Activated CD8-positive, alpha-beta T cell treated with anti-CD3 and anti-CD28 coated beads, Interleukin-2, amount 10 ng/mL, durations not matched to agents 7 days and 5 days (primary cell): ENCODE measurements around the gene MRPS18A. TPM values are rescaled to one million over a fixed set of nuclear protein-coding genes. Genes with fewer than 3 reads are reported as not detected.
"Not testable (repeated sequence)": the region's sequence is repeated elsewhere in the genome, so short reads cannot be mapped to it uniquely, and the experiment has no call there.

Experiments used
- ATAC-seq: fragments of 150-1000 bp; cut with Tn5 transposase; one replicate; pipeline ENCODE4 v1.10.0; 2021; ENCODE audit warnings: moderate library complexity
- CTCF ChIA-PET: fragments of 350-600 bp; sonication (Branson Sonifier 250); formaldehyde crosslinking; loops from one replicate; lab custom pipeline; 2021; ENCODE audit warnings: antibody characterized with exemption; lab: Charles Lee
- POLR2A ChIA-PET: fragments of 350-600 bp; sonication (Branson Sonifier 250); formaldehyde crosslinking; loops from one replicate; lab custom pipeline; 2021; ENCODE audit warnings: antibody characterized with exemption; lab: Charles Lee
- DNase-seq: peaks from one replicate; pipeline ENCODE4 v3.0.0-alpha.2; 2020
- H3K27ac Mint-ChIP-seq: one replicate; pipeline ENCODE4 v1.8.0; 2021; ENCODE audit warnings: mild to moderate bottlenecking, mixed read lengths
- H3K27me3 Mint-ChIP-seq: one replicate; pipeline ENCODE4 v1.8.0; 2021; ENCODE audit warnings: low read depth, mixed read lengths
- H3K36me3 Mint-ChIP-seq: one replicate; pipeline ENCODE4 v1.8.0; 2021; ENCODE audit warnings: low read depth, mixed read lengths
- H3K4me1 Mint-ChIP-seq: one replicate; pipeline ENCODE4 v1.8.0; 2021; ENCODE audit warnings: low read depth, mixed read lengths
- H3K4me3 Mint-ChIP-seq: one replicate; pipeline ENCODE4 v1.8.0; 2021; ENCODE audit warnings: mild to moderate bottlenecking, mixed read lengths
- H3K9me3 Mint-ChIP-seq: one replicate; pipeline ENCODE4 v1.8.0; 2022; ENCODE audit warnings: mixed read lengths; ENCODE audit not compliant: insufficient read depth
- total RNA-seq, 2 experiments: library from RNA; stranded (reverse); gene quantifications; one replicate each; pipeline ENCODE4 v1.2.3, GENCODE V29; 2021

Gene MRPS18A
- total RNA-seq, 2 experiments from 2014 or later: 38.7 to 43.2 TPM

GRCh38 chr6:43645613-43645964 is 42.0 kb downstream of the MRPS18A start:
- POLR2A ChIA-PET: interaction anchor here (0.6 to 1.9 kb wide), 3 partner anchors 10 to 16 kb away, joined by 3 to 8 read pairs (median 4); partner anchors contain the start of genes GTPBP2 and MAD2L1BP
- no peaks in the 10 kb centered on the region for H3K27me3 Mint-ChIP-seq
- peaks cover 24% of the 10 kb centered on the region for H3K36me3 Mint-ChIP-seq
- no peaks in the 10 kb centered on the region for H3K9me3 Mint-ChIP-seq
- peak; percentile 9 for ATAC-seq
- no peak overlapping the region for H3K27ac Mint-ChIP-seq
- H3K4me1 Mint-ChIP-seq: peaks cover 18% of the 10 kb centered on the region
- H3K4me3 Mint-ChIP-seq: peak overlapping the region; percentile 60
- CTCF ChIA-PET: interaction anchor here (0.9 to 2.3 kb wide), 3 partner anchors 9 to 25 kb away, joined by 3 to 13 read pairs (median 5); no protein-coding TSS in a partner anchor
- DNase-seq: no peak

- Mint-ChIP-seq H3K36me3 (peaks cover 29% of the 10 kb centered on the region), H3K27me3 (no peaks in the 10 kb centered on the region), H3K4me3 (peak within 1 kb of the TSS; percentile 60), H3K27ac (no peak within 1 kb of the TSS), H3K9me3 (no peaks in the 10 kb centered on the region), H3K4me1 (peaks cover 23% of the 10 kb centered on the region)
- DNase-seq (peak; percentile 72), ATAC-seq (peak; percentile 88)
- CTCF ChIA-PET: interaction anchor here (0.9 to 2.3 kb wide), 3 partner anchors 8 to 25 kb away, joined by 3 to 13 read pairs (median 5); no protein-coding TSS in a partner anchor
- POLR2A ChIA-PET: interaction anchor here (0.7 to 1.9 kb wide), 2 partner anchors 10 to 15 kb away, joined by 3 to 8 read pairs; partner anchors contain the start of genes GTPBP2 and MAD2L1BP
Observed at GRCh38 chr6:43644940-43645612, 42.5 kb downstream of the MRPS18A start, which contains the start of gene RSPH9. Gene RSPH9 (plus strand): TSS chr6:43645036. CDS start chr6:43645099, 63 bp downstream.

- H3K36me3 Mint-ChIP-seq: peaks cover 60% of the 10 kb centered on the region
- H3K9me3 Mint-ChIP-seq: no peaks in the 10 kb centered on the region
- peaks cover 44% of the 10 kb centered on the region for H3K4me1 Mint-ChIP-seq
- H3K27ac Mint-ChIP-seq: no peak overlapping the region
- ATAC-seq (no peak), DNase-seq (no peak)
- CTCF ChIA-PET: interaction anchor here (0.9 to 1.2 kb wide), 2 partner anchors 27 to 32 kb away, joined by 3 to 4 read pairs; no protein-coding TSS in a partner anchor
- no peak overlapping the region for H3K4me3 Mint-ChIP-seq
- POLR2A ChIA-PET: interaction anchor here (2.3 to 2.5 kb wide), 2 partner anchors 10 to 26 kb away, joined by 6 to 19 read pairs; partner anchors contain the start of gene GTPBP2
- no peaks in the 10 kb centered on the region for H3K27me3 Mint-ChIP-seq
Observed at GRCh38 chr6:43639984-43640800, 47.4 kb downstream of the MRPS18A start.

- Mint-ChIP-seq H3K27me3 (no peaks in the 10 kb centered on the region), H3K9me3 (no peaks in the 10 kb centered on the region), H3K4me1 (peaks cover 45% of the 10 kb centered on the region), H3K27ac (peak overlapping the region; percentile 93), H3K36me3 (peaks cover 46% of the 10 kb centered on the region), H3K4me3 (peak overlapping the region; percentile 94)
- POLR2A ChIA-PET: interaction anchor here (1.0 to 1.4 kb wide), 3 partner anchors 11 to 30 kb away, joined by 3 read pairs; no protein-coding TSS in a partner anchor
- ATAC-seq (peak; percentile 21), DNase-seq (peak; percentile 52)
- CTCF ChIA-PET: interaction anchor here (0.6 to 2.8 kb wide), 4 partner anchors 27 to 138 kb away, joined by 3 to 15 read pairs (median 4); no protein-coding TSS in a partner anchor
Observed at GRCh38 chr6:43636308-43636659, 51.3 kb downstream of the MRPS18A start.

GRCh38 chr6:43635387-43636307 is 51.9 kb downstream of the MRPS18A start, which contains the start of gene MAD2L1BP:
Gene MAD2L1BP (plus strand): TSS chr6:43635840. CDS start chr6:43635876, 36 bp downstream.
- peaks cover 42% of the 10 kb centered on the region for H3K36me3 Mint-ChIP-seq
- ATAC-seq (peak; percentile 86), DNase-seq (peak; percentile 90)
- H3K27ac Mint-ChIP-seq: peak within 1 kb of the TSS; percentile 93
- no peaks in the 10 kb centered on the region for H3K27me3 Mint-ChIP-seq
- no peaks in the 10 kb centered on the region for H3K9me3 Mint-ChIP-seq
- H3K4me1 Mint-ChIP-seq: peaks cover 48% of the 10 kb centered on the region
- CTCF ChIA-PET: interaction anchor here (0.9 to 2.8 kb wide), 3 partner anchors 27 to 34 kb away, joined by 4 to 15 read pairs (median 5); no protein-coding TSS in a partner anchor
- H3K4me3 Mint-ChIP-seq: peak within 1 kb of the TSS; percentile 94
- POLR2A ChIA-PET: interaction anchor here (0.6 to 1.4 kb wide), 7 partner anchors 8 to 37 kb away, joined by 3 to 4 read pairs (median 3); partner anchors contain the start of gene RSPH9

- no peak for ATAC-seq
- POLR2A ChIA-PET: interaction anchor here (0.6 to 1.0 kb wide), 4 partner anchors 7 to 36 kb away, joined by 3 to 4 read pairs (median 4); partner anchors contain the start of gene RSPH9
- Mint-ChIP-seq H3K4me3 (peak overlapping the region; percentile 94), H3K4me1 (peaks cover 47% of the 10 kb centered on the region), H3K27ac (peak overlapping the region; percentile 93), H3K27me3 (no peaks in the 10 kb centered on the region), H3K36me3 (peaks cover 36% of the 10 kb centered on the region), H3K9me3 (no peaks in the 10 kb centered on the region)
- CTCF ChIA-PET: interaction anchor here (2.8 kb wide), 1 partner anchor 33 kb away, joined by 15 read pairs; no protein-coding TSS in a partner anchor
- DNase-seq: no peak
Observed at GRCh38 chr6:43634702-43635303, 52.8 kb downstream of the MRPS18A start.

- H3K4me3 Mint-ChIP-seq, POLR2A ChIA-PET, DNase-seq, H3K27ac Mint-ChIP-seq, H3K9me3 Mint-ChIP-seq, ATAC-seq, H3K27me3 Mint-ChIP-seq, CTCF ChIA-PET: not testable (repeated sequence)
- Mint-ChIP-seq H3K4me1 (peaks cover 43% of the 10 kb centered on the region), H3K36me3 (peaks cover 31% of the 10 kb centered on the region)
Observed at GRCh38 chr6:43633002-43633401, 54.6 kb downstream of the MRPS18A start.

GRCh38 chr6:43630980-43631619 is 56.5 kb downstream of the MRPS18A start:
- peaks cover 55% of the 10 kb centered on the region for H3K4me1 Mint-ChIP-seq
- DNase-seq: no peak
- H3K27me3 Mint-ChIP-seq: no peaks in the 10 kb centered on the region
- H3K9me3 Mint-ChIP-seq: no peaks in the 10 kb centered on the region
- CTCF ChIA-PET: interaction anchor here (1.9 kb wide), 1 partner anchor 36 kb away, joined by 4 read pairs; no protein-coding TSS in a partner anchor
- peak overlapping the region; percentile 88 for H3K27ac Mint-ChIP-seq
- peak overlapping the region; percentile 43 for H3K4me3 Mint-ChIP-seq
- POLR2A ChIA-PET: interaction anchor here (2.1 to 2.5 kb wide), 2 partner anchors 9 to 11 kb away, joined by 7 to 19 read pairs; no protein-coding TSS in a partner anchor
- ATAC-seq: no peak
- peaks cover 32% of the 10 kb centered on the region for H3K36me3 Mint-ChIP-seq

- peak overlapping the region; percentile 99 for H3K4me3 Mint-ChIP-seq
- no peaks in the 10 kb centered on the region for H3K9me3 Mint-ChIP-seq
- H3K27ac Mint-ChIP-seq: peak overlapping the region; percentile 100
- peaks cover 38% of the 10 kb centered on the region for H3K36me3 Mint-ChIP-seq
- ATAC-seq (peak; percentile 75), DNase-seq (peak; percentile 95)
- POLR2A ChIA-PET: interaction anchor here (0.6 to 2.5 kb wide), 32 partner anchors 10 to 1985 kb away, joined by 3 to 19 read pairs (median 4); partner anchors contain the start of genes CNPY3, HSP90AB1, LRRC73 and PEX6
- H3K27me3 Mint-ChIP-seq: no peaks in the 10 kb centered on the region
- H3K4me1 Mint-ChIP-seq: peaks cover 49% of the 10 kb centered on the region
- CTCF ChIA-PET: interaction anchor here (0.6 to 2.0 kb wide), 13 partner anchors 10 to 1796 kb away, joined by 3 to 9 read pairs (median 4); partner anchors contain the start of gene VEGFA
Observed at GRCh38 chr6:43629505-43630300, 57.9 kb downstream of the MRPS18A start.
